HG03571 (cell line): ENCODE results near the gene CAMTA1.

Experiments
- ATAC-seq: cut with Tn5 transposase; IDR thresholded peaks from one replicate; pipeline ENCODE4 v1.9.1; 2021; ENCODE audit not compliant: unreplicated experiment

The CAMTA1 gene

DNA sequence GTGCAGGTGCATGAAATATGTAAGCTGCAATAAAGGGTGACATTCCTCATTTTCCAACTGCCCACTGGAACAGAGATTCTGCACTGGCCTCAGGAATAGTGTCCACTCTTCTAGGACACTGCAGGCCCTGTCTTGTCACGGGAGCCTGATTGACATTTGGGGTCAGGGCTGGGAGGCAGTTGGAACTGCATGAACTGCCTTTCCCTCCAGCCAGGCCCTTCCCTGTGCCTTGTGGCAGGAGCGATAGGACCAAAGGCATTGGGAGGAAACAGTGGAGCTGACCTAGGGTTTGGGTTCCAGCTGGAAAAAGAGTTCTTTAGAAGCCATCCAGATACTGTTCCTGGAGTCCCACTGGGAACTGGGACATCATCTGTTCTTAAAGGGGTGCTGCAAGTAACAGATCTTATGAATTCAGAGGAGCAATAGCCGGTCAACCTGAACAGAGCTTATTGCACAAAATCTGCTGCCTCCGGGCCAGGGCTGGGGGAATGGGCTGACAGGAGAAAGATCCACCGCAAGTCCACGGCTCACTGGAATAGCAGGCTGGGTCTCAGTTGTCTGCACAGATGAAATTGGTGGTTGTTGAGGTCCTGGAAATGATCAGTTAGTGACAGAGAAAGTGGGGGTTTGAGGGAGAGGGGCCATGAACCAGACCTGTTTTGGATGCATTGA, 451.7 kb downstream of the CAMTA1 start:
- no peak for ATAC-seq

DNA sequence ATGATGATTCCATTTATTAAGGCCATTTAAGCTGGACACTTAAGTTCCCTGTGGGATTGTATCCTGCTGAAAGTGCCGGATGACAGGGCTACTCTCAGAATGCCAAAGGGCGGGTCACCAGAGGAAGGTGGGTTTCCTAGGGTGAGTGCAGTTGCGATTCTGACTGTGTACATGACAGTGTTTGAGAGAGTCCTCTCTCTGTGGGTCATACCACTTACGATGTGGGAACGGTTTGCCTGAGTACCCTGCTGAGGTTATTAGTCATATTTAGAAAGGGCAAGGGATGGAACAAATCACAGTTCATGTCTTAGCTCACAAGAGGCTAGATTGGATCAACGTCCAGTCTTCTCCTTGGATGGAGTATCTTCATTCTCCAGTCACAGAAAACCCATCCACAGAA, 461.9 kb downstream of the CAMTA1 start:
- ATAC-seq = no peak

DNA sequence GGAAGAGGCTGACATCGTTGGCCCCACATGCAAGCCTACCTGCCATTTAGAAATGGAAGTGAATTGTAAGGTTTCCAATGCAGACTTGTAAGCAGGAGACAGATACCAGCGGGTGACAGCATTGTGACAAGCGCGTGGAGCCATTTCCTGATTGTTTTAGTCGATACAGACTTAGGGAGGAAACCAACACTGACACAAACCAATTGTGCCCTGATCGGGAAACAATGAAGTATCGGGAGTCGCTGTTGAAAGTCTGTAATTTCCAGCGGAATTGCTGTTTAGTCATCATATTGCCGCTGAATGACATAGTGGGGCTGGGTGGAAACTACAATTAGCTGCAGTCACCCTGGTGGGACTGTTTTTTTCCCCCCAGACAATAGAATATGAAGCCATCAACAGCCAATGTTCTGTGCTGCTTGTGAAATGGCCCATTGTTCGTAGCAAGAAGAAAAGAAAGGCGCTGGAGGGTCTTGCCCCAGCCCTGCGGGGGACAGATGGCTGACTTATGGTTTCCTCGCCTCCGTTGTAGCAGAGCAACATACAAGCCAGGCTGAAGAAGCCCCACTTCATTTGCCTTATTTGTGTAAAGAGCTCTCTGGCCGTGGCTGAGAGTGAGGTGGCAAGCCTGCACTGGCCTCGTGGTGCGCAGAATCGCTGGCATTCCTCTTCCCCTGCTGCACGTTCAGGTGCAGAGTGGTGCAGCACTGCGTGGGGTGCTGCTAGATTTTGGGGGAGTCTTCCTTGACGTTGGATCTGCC, 462.7 kb downstream of the CAMTA1 start:
- no peak for ATAC-seq

DNA sequence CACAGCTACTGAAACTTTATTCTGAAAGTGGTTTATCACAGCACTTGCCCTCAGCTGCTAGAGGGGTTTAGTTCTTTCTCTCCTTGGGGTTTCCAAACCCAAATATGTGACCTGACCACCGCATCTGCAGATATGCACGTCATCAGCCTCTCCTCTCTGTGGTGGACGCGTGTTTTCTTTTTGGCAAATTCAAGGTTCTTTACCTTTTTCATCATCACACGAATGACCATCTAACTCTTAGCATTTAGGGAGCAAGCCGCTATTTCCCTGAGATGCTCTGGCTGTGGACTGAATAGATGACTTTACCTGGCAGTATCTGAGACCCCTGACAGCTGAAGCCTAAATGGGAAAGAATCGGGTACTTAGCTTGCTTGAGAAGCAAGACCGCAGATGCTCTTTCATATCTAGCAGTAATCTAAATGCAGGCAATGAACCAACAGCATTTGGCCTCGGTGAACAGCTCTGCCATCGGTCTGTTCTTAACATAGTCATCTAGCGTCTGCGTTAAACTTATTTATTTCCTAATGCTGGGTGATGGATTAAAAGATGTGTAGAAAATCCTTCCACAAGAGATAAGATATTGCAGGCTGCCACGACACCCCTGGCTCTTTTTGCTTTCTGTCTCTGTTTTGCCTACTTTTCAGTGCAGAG, 463.4 kb downstream of the CAMTA1 start:
- no peak for ATAC-seq

DNA sequence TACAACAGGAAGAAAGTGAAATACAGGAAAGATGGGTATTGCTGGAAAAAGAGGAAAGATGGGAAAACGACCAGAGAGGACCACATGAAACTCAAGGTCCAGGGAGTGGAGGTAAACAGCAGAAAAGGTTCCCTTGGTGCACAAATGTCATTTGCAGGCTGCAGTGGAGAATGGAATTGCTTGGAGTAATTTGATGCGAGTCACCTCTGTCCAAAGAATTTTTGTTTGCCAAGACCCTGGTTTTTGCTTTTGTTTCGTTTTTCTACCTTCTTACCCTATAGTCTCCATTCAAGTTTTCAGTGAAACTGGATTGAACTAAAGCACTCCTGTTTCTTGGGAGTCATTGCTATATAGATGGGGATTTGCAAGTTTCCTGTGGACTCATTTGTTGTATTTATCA, 464.3 kb downstream of the CAMTA1 start:
- ATAC-seq = no peak

DNA sequence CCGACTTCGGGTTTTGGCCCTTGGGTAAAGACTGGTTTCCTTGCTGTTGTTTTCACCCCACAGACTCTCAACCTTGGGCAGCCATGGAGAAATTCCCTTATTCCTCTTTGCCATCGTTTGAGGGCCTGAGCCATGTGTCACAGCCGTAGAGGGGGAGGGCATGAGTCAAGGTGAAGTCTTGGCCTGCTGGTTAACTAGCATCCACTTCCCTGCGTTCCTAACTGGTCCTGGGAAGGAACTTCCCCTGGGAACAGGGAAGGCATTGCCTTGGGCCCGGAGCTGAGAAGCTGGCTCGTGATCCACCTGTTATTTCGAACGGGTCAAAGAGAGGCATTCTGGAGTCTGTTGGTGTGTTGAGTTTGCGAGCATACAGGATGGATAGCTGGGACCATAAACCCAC, 464.9 kb downstream of the CAMTA1 start:
- ATAC-seq = no peak

DNA sequence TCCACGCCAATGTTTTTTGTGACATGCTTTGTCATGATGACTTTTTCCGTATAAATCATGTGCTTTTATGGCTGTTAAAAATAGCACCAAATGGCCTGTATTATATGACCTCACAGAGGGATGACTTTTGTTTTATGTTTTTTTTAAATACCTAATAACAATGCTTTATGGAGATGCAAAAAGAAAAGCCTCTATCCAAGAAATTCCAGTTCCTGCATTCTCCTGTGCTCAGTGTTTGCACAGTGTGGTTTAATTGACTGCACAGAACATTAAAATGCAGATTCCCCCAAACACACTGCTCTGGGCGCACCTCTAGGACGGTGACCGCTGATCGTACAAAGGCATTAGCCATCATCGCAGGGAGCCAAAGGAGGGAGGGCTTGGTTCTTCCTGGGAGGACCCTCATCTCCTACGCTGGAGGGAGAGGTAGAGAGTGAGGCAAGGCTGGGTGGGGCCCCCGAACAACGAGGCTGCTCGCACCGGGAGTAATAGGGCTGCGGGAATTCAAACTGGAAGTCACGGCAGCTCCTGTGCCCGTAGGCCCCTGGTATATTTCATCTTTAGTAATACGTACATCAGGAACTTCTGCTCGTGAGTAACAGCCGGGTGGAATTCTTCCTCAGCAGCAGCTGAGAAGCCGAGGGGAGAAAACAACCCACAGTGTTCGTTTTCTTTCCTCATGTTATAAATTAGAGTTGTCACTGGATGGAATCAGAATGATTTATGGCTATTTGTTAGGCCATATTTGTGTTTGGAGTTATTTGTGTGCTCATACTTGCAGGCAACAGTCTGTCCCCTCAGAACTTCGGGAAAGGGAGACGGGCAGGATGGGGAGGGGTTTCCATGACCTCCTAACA, 465.6 kb downstream of the CAMTA1 start:
- no peak for ATAC-seq

DNA sequence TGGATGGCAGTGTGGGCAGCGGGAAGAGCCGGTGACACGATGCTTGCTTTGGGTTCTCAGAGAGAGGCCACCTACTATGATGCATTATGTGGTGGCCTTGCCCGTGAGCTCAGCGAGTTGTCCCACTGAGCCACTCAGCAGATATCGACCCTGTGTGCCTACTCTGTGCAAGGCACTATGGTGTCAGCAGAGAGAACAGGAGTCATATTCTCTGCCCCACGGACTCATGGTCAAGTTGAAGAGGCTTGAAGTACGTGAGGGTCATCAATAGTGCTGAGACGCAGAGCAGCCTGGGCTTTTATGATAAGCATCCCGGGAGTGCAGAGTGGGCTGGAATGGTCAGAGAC, 466.2 kb downstream of the CAMTA1 start:
- ATAC-seq = no peak

DNA sequence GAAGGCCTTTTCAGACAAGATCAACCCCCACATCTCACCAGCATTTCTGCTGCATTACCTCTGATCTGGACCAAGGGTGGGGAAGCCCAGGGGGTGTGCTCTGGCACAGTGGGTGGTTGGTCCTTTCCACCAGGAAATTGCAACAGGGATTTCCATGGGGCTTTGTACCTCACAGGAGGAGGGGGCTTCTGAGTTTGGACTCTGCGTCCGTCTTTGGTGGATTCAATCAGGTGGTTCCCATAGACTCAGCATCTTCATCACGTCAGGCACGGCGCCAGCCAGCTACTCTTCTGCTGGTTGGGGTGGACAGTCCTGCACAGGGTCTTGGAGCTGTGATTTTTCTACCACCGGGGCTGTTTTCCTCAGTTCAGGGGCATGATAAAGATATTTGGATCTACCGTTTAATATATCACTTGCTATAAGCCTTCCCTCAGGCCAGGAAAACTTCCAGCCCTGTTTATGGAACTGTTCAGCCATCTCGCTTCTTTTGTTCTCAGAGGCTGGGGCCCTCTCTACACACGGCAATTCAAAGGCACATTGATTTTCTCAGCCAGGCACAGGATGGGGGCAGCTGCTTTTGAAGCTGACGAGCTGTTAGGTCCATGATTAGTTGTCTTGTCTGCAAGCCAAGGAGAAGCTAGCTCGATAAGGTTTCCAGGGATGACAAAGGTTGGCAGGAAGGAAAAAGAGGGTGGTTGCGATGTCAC, 467.3 kb downstream of the CAMTA1 start:
- ATAC-seq = no peak

DNA sequence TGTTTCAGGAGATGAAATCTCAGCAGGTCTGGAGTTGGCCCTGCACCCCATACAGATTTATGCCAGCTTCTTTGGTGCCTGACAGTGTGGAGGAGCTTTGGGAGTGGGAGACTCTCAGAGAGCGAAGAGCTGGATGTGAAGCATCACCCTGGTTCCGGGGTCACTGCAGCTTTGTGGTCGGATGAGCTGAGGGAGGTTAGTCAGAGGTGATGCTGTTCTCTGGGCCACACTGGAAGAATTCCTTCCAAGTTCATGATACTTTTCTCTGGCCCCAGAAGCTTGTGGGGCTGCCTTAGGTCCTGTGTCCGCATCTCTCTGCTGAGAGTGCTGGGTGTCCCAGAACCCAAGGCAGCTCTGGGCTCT, 467.8 kb downstream of the CAMTA1 start:
- ATAC-seq = no peak

DNA sequence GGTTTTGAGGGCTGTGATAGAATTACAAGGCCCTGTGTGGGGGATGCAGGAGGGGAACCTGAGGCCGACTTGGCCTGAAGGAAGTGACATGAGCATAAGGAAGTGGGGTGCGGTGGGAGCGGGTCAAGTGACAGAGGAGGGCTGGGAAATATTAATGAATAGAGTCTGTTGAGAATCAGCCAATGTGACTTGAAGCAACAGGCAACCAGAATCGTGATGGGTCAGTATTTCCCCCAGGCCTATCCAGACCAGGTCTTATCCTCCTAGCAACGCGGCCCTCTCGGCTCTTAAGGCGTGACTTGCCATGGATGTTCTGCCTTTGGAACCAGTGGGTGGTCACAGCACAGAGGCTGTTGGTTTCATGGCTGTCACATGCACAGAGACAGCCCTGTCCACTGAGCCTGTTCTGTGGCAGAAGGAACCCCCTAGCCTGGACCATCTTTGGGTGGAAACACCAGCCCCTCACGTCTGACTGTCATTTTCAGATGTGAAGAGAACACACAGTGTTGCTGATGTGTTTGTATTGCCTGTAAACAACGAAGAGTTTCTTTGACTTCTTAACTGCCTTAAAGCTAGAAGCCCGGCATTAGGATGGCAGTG, 468.8 kb downstream of the CAMTA1 start:
- ATAC-seq = no peak

DNA sequence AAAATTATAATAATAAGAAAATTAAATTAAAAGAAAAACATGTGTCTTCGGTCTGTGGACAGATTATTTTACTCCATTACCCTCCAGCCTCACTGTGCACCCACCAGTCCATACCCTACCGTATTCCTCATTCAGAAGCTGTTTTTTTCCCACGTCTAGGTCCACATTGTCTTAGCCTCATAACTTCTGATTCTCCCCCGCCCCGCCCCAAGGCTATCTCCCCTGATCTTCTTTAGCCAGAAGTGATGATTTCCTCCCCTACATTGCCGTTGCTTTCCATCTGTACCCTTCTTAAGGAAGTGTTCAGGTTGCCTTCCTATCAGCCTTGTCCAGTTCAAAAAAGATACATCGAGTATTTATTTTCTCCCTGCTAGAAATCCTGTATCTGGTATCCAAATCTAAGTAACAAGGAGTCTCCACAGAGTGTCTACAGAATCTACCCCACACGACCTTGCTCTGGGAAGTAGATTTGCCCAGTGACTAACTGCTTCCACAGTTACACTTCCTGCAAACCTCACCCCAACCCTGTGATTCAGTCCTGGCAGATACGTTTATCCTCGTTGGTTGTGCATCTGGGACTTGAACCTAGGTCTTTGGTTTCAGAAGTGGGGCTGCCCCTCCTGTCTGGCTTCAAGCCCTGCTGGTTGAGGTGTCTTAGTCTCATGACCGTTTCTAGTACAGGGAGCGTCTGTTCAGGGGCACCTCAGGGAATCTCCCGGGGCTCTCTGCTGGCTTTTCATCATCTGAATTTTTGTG, 470.2 kb downstream of the CAMTA1 start:
- no peak for ATAC-seq

DNA sequence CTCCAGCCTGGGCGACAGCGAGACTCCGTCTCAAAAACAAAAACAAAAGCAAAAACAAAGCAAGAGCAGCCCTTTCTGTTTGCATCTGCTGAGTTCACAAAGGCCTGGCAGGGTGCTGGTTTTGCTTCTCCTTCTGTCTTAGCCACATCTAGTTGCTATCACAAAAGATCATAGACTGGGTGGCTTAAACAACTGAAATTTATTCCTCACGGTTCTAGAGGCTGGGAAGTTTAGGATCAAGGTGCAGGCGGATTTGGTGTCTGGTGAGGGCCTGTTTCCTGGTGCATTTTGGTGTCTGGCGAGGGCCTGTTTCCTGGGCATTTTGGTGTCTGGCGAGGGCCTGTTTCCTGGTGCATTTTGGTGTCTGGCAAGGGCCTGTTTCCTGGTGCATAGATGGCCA, 471.3 kb downstream of the CAMTA1 start:
- no peak for ATAC-seq

DNA sequence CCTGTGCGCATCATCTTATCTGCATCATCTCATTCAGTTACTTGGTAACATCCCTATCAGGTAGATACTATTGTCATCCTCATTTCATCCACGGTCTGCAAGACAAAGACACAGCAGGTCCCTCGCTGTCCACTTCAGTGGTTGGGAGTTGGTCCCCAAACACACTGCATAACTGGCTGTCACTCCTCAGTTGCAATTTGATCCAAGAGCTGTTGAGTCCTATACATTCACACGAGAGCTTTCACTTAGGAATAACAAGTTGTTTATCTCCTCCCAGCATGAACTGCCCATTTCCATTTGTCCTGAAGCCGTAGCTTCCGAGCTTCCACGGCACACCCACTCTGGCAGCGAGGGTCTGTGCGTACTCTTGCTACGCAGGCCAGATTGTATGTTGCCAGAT, 472.0 kb downstream of the CAMTA1 start:
- no peak for ATAC-seq

DNA sequence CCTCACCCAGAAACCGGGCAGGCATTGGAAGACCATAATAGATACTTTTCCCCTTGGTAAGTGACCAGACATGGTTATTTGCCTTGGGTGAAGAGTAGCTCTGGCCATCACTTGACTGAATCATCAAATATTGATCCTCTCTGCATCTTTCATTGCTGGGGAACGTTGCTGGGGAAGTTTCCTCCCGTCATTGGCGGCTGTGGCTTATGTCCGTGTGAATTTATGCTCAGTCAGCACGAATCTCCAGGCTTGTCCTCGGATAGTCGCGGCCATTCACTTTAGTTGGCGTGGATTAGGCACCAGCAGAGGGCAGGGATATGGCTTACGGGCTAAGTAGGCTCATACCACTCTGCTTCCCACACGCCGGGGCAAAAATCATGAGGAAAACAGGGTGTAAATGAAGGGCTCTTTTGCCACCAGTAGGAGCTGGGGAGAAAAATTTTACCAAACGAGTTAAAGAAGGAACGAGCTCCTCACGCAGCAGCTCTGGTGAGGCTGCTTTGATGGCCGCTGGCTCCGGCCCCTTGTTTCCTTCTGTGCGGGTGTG, 473.4 kb downstream of the CAMTA1 start:
- ATAC-seq = no peak

DNA sequence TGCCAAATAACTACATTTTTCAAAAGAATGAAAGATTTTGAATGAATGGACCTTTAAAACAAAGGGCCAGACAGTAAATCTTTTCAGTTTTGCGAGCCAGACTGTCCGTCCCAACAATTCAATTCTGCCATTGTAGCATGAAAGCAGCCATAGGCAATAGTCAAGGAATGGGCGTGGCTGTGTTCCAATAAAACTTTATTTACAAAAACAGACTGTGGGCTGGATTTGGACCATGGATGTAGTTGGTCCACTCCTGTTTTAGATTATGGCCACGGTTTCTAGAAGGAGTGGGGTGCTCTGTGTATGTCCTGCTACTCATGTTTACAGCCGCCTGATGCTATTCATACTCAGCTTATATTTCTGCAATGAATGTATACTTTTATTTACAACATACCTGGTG, 474.7 kb downstream of the CAMTA1 start:
- no peak for ATAC-seq

DNA sequence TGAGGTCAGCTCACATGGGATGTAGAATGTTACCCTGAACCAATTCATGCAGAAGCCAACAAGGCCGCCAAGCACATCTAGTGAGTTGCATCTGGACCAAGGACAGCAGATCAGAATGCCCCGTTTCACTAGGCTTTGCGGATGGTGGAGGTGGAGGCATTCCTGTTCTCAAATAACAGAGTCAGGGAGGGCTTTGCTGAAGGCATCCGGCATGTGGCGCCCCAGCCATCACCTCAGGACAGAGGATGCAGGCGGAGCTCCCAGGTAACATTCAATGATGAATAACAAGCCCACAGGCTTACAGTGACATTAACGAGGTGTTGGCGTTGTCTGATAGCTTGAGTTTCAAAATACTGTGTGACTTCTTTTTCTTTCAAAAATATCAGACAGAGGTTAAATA, 476.2 kb downstream of the CAMTA1 start:
- ATAC-seq = no peak

DNA sequence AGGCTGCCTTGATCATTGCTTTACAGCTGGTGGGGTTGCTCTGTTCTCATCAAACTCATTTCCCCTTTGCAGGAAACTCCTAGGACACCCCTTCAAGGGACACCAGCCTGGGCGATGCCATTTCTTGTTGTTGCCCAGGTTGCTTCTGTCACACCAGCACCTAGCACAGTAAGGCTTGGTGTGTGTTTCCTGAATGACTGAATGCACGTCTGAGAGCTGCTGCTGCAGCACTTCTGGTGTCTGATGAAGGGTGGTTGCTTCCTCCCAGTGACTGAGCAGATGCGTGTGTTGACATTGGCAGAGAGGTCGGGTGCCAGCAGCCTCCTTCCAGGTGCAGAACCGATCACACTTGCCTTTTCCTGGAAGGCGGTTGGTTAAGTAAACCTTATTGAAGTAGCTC, 477.4 kb downstream of the CAMTA1 start:
- ATAC-seq = no peak
